Medulla oblongata (tissue), 1 donor: Measurements from ENCODE around the gene LTBP4.
"Not testable (repeated sequence)": the region's sequence is repeated elsewhere in the genome, so short reads cannot be mapped to it uniquely, and the experiment has no call there.

ENCODE experiments used
- DNase-seq: peaks from one replicate; pipeline ENCODE4 v3.0.0-alpha.2; 2015; ENCODE audit errors: extremely low spot score

Gene LTBP4

DNA sequence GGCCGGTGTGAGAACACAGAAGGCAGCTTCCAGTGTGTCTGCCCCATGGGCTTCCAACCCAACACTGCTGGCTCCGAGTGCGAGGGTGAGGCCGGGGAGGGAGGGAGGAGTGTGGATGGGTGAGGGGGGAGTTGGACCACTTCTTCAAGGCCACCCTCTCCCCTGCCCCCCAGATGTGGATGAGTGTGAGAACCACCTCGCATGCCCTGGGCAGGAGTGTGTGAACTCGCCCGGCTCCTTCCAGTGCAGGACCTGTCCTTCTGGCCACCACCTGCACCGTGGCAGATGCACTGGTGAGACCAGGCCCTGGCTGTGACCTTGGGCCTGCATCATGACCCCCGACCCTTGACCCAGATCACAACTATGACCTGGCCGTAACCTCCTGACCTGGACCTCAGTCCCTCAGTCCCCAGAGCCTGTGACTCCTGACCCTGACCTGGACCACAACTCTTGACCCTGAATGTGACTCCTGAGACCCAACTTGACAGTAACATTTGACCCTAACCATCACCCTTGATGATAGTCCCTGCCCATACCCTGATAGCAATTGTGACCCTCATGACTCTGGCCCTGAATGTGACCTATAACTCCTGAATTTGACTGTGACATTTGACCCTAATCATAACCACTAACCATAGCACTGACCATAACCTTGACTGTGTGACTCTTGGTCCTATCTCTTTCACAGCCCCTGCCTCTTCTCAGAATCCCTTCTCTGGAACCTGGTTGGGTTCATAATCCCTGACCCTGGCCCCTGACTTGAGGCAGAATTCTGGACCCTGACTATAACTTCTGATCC lies 10.9 kb downstream of the LTBP4 start:
- no peak for DNase-seq

DNA sequence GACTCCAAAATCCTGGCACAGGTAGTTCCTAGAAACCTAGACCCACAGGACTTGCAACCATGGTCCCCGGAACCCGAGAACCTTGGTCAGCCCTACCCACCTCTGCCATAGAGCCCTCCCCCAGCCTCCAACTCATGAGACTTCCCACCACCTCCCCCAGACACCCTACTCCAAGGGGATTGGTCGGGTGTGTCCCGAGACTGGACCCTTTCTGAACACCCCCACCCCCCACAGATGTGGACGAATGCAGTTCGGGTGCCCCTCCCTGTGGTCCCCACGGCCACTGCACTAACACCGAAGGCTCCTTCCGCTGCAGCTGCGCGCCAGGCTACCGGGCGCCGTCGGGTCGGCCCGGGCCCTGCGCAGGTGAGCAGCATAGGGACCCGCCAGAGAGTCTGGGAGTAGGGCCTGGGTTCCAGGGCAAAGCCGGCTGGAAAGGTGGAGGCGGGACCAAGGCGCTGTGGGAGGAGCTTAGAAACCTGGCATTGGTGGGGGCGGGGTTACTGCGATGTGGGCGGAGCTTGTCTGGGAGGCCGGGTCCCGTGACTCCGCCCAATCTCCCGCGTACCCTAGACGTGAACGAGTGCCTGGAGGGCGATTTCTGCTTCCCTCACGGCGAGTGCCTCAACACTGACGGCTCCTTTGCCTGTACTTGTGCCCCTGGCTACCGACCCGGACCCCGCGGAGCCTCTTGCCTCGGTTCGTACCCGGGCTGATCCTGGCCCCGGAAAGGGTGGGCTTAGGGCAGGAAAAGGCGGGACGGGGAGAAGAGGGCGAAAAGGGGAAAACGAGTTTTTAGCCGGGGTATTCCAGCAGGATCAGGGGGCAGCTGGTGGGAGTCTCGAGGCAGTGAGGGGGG lies 11.9 kb downstream of the LTBP4 start:
- no peak for DNase-seq

- peak; percentile 57 for DNase-seq
These were observed 12.8 kb downstream of the LTBP4 start for GRCh38 chr19:40613690-40614621.

- no peak for DNase-seq
These were observed 13.6 kb downstream of the LTBP4 start for GRCh38 chr19:40614622-40615411.

GRCh38 chr19:40616178-40616577 lies 15.0 kb downstream of the LTBP4 start:
- DNase-seq, result no peak

DNA sequence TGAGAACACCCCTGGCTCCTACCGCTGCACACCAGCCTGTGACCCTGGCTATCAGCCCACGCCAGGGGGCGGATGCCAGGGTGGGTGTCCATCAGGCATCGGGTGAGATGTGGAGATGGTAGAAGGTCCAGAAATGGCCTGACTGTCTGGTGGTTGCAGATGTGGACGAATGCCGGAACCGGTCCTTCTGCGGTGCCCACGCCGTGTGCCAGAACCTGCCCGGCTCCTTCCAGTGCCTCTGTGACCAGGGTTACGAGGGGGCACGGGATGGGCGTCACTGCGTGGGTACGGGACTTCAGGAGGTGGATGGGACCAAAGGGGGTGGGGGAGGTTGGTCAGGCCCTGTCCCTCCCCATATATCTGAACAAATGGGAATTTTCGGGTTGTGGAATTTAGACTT lies 15.8 kb downstream of the LTBP4 start:
- no peak for DNase-seq

DNA sequence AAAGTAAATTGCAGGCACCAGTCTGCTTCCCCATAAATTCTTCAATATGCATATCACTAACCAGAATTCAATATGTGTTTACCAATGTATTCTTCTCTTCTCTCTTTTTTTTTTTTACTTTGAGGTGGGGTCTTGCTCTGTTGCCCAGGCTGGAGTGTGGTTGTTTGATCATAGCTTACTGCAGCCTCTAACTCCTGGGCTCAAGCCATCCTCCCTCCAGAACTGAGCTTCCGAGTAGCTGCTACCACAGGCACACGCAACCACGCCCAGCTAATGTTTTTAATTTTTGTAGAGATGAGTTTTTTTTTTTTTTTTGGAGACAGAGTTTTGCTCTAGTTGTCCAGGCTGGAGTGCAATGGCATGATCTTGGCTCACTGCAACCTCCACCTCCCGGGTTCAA lies 16.8 kb downstream of the LTBP4 start:
- DNase-seq, result no peak

- DNase-seq, result no peak
These were observed 18.4 kb downstream of the LTBP4 start for GRCh38 chr19:40619333-40620160.

DNA sequence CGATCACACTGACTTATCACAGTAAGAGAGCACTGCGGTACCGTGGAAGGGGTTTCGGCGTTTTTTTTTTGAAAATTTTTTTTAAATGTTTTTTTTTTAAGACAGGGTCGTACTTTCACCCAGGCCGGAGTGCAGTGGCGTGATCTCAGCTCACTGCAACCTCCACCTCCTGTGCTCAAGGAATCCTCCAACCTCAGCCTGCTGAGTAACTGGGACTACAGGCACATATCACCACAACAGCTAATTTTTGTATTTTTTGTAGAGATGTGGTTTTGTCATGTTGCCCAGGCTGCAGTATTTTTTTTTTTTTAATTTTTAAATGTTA lies 19.0 kb downstream of the LTBP4 start:
- DNase-seq, result no peak

GRCh38 chr19:40621283-40621682 lies 20.1 kb downstream of the LTBP4 start:
- DNase-seq, result no peak

GRCh38 chr19:40621966-40622772 lies 21.0 kb downstream of the LTBP4 start:
- DNase-seq, result no peak

GRCh38 chr19:40622773-40623075 lies 21.6 kb downstream of the LTBP4 start:
- no peak for DNase-seq

DNA sequence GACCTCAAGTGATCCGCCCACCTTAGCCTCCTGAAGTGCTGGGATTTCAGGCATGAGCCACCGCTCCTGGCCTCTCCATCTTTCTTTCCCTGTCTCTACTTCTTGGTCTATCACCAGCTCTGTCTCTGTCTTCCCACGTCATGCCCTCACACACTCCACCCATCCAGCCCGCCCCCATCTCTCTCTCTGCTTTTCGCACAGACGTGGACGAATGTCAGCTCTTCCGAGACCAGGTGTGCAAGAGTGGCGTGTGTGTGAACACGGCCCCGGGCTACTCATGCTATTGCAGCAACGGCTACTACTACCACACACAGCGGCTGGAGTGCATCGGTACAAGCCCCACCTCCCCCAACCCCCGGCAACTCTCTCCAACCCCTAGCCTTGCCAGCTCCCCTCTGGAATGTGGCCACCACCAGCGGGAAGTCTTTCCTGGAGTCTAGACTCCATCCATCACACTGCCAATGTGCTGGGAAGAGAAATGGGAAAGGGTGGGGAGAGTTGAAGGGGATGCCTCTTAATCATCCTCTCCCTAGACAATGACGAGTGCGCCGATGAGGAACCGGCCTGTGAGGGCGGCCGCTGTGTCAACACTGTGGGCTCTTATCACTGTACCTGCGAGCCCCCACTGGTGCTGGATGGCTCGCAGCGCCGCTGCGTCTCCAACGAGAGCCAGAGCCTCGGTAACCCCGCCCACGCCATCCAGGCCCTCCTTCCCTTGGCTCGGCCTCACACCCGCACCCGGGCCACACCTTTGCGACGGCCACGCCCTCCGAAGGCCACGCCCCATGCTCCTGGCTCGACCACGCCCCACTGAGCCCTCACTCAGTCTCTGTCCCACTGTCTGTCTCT lies 22.5 kb downstream of the LTBP4 start:
- DNase-seq, result no peak

GRCh38 chr19:40624369-40625153 lies 23.4 kb downstream of the LTBP4 start:
- DNase-seq, result not testable (repeated sequence)

- DNase-seq, result no peak
These were observed 24.4 kb downstream of the LTBP4 start for GRCh38 chr19:40625406-40626120.

GRCh38 chr19:40626918-40627317 lies 25.7 kb downstream of the LTBP4 start:
- no peak for DNase-seq
